Pancreas (tissue), 10 donors: ENCODE data around the gene DOCK7. TPM values are rescaled to one million over a fixed set of nuclear protein-coding genes. Genes with fewer than 3 reads are reported as not detected.

Experiments
- ATAC-seq, 4 donors: fragments of 200-7000 bp; cut with Tn5 transposase; one replicate each; pipeline versions ENCODE4 v1.8.0 to v1.9.1; 2020; ENCODE audit warnings: mild to moderate bottlenecking in 4 of 4, moderate library complexity in 4 of 4
- DNase-seq, 6 donors: peaks; one replicate each; pipeline ENCODE4 v3.0.0-alpha.2; 2020
- FAIRE-seq: peaks from 2 replicates; lab custom pipeline; 2012; peaks lifted over from hg19 to GRCh38; lab: Jason Lieb, UNC
- H3K27ac ChIP-seq, 4 donors: fragments of 200-600 bp; sonication (generic); 1 replicate in 3 of 4; 2 replicates in 1 of 4; pipeline versions ENCODE4 v1.5.0 to v1.8.0; 2020
- H3K27me3 ChIP-seq, 4 donors: fragments of 200-600 bp; one replicate each; pipeline ENCODE4 v1.8.0; 2021
- H3K36me3 ChIP-seq, 3 donors: fragments of 200-600 bp; sonication (generic) in 1 of 3; one replicate each; pipeline versions ENCODE4 v1.5.0 to v1.8.0; 2020 to 2021
- H3K4me1 ChIP-seq, 3 donors: fragments of 200-600 bp; one replicate each; pipeline ENCODE4 v1.8.0; 2021
- H3K4me3 ChIP-seq, 4 donors: fragments of 200-600 bp; sonication (generic) in 2 of 4; one replicate each; pipeline versions ENCODE4 v1.5.0 to v1.8.0; 2020 to 2021
- H3K9me3 ChIP-seq, 4 donors: fragments of 200-600 bp; one replicate each; pipeline ENCODE4 v1.8.0; 2021
- WGBS, 2 donors: extraction: QIAGEN DNeasy Blood & Tissue Kit; methylation state at CpG; one replicate each; pipeline ENCODE4 v1.1.7; 2013; 5-methylcytosine and 5-hydroxymethylcytosine counted together
- intact Hi-C, 3 donors: fragments of 100-400 bp; cut with DNase I; formaldehyde crosslinking; loops; one replicate each; pipeline versions ENCODE4 v1.11.1 to v1.14.2; 2022
- polyA plus RNA-seq, 2 donors: library from polyadenylated mRNA; stranded (reverse); fragments of 200-250 nt; gene quantifications; one replicate each; pipeline ENCODE4 v1.2.3, GENCODE V29; 2013
- total RNA-seq, 6 donors: library from RNA; stranded (reverse); fragmentation: NEBNext Ultra II Directional in 4 of 6; extraction: Animal tissue kit (Norgen Biotek cat#: 25700) in 4 of 6; gene quantifications; one replicate each; pipeline versions ENCODE4 v1.2.1 to v1.2.4, GENCODE V29; 2021 to 2023
- TF ChIP-seq, protein P1 (sequence below), 4 donors: fragments of 200-600 bp; sonication (generic) in 3 of 4; IDR thresholded peaks; one replicate each; pipeline versions ENCODE4 v1.5.0 to v1.8.0; 2021; ENCODE audit warnings: antibody characterized with exemption in 4 of 4
- donor health status: healthy with polysubstance abuse.
- donor health status: DM: no; HTN: no; CAD: no; lungs with moderate emphysema.
- donor health status: DM: no; HTN: no; CAD: no.
- donor health status: control.
- donor health status: control.
- donor health status: Bipolar disorder and iron deficiency.
- donor health status: DM: yes; HTN: yes; CAD: no.
- donor health status: DM: no; HTN: no; CAD: no.
- donor health status: DM: no; HTN: no; CAD: no.
- donor health status: DM: yes; HTN: yes; CAD: no.

The DOCK7 gene
- total and polyA plus RNA-seq, 8 donors: 4.4 to 22.5 (median 12.8) TPM

DNA sequence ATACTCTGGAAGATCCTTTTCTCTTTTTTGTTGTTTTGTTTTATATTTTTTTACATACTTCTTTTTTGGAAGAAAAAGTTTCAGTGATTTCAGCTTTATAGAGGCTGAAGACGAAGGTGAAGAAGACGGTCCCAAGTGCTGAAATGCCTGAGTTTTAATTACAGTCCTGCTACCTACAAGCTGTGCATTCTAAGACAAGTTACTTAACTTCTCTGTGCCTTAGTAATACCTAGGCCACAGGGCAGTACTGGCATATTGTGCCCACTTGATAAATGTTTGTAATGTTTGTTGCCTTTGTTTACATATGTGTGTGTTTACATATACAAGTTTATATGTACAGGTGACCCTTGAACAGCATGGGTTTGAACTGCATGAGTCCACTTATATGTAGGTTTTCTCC is 147.1 kb downstream of the DOCK7 start:
- TF ChIP-seq, protein P1, sequence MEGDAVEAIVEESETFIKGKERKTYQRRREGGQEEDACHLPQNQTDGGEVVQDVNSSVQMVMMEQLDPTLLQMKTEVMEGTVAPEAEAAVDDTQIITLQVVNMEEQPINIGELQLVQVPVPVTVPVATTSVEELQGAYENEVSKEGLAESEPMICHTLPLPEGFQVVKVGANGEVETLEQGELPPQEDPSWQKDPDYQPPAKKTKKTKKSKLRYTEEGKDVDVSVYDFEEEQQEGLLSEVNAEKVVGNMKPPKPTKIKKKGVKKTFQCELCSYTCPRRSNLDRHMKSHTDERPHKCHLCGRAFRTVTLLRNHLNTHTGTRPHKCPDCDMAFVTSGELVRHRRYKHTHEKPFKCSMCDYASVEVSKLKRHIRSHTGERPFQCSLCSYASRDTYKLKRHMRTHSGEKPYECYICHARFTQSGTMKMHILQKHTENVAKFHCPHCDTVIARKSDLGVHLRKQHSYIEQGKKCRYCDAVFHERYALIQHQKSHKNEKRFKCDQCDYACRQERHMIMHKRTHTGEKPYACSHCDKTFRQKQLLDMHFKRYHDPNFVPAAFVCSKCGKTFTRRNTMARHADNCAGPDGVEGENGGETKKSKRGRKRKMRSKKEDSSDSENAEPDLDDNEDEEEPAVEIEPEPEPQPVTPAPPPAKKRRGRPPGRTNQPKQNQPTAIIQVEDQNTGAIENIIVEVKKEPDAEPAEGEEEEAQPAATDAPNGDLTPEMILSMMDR (IDR thresholded peaks at IDR 0.05): no peak
- 48 to 51% methylated on average over 2 of the region's 2 CpGs for WGBS, 2 donors

DNA sequence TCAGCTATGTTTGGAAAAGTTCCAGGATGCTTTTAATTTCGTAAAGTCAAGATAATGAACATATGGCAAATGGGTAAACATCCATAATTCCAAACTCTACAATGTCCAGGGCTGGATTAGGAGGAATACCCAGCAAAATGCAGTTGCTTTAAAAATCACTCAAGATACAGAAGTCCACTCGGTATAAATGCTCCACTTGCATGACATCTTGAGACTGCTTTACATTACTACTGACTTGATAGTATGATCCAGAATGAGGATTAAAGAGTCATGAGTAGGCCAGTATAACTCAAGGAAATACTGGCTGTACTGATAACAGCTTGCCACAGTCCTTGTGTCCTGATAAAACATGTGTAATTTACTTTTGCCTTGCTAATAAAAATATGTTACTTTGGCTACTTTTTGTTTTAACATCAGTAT is 149.1 kb downstream of the DOCK7 start:
- Histone ChIP-seq H3K36me3 (peaks cover 0 to 26% (median 0%) of the 10 kb centered on the region in 3 donors), H3K27me3 (no peaks in the 10 kb centered on the region), H3K9me3 (no peaks in the 10 kb centered on the region), H3K4me3 (no peak overlapping the region), H3K27ac (no peak overlapping the region), H3K4me1 (no peaks in the 10 kb centered on the region)
- TF ChIP-seq, protein P1 (IDR thresholded peaks at IDR 0.05): no peak
- intact Hi-C loops: loop anchor here in 1 of 3 donors (10.0 kb wide), 1 partner anchor 206 kb away; no protein-coding TSS in a partner anchor
- WGBS, 2 donors: 63 to 73% methylated on average over 2 of the region's 2 CpGs
- FAIRE-seq: no peak
- no peak for ATAC-seq
- DNase-seq: no peak

More for the DNA sequence above, 147.1 kb downstream of the DOCK7 start:
- H3K27me3 ChIP-seq: no peaks in the 10 kb centered on the region
- H3K4me3 ChIP-seq: no peak overlapping the region
- intact Hi-C loops: no loop called here
- H3K36me3 ChIP-seq: peaks cover 0 to 19% (median 0%) of the 10 kb centered on the region in 3 donors
- no peak for DNase-seq
- H3K9me3 ChIP-seq: no peaks in the 10 kb centered on the region
- no peak for ATAC-seq
- FAIRE-seq: no peak
- no peak overlapping the region for H3K27ac ChIP-seq
- H3K4me1 ChIP-seq: peaks cover 0 to 7% (median 3%) of the 10 kb centered on the region in 3 donors

DNA sequence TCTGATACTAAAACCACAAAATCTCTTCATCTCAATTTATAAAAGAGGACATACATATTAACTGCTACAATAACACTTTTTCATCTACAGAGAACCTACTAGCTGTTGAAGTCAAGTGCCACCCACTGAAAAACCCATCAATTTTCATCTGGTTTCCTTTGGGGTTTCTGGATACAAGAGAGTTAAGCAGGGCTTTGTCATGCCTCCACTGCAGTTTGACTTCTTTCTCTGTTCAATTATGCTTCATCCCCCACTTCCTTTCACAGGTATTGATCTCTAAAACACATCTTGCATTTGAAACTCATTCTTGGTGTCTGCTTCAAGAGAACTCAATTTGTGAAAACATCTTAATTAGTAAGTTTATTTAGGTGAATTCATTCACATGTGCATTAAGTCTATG is 151.3 kb downstream of the DOCK7 start:
- H3K36me3 ChIP-seq: peaks cover 0 to 27% (median 0%) of the 10 kb centered on the region in 3 donors
- DNase-seq: no peak
- no peaks in the 10 kb centered on the region for H3K9me3 ChIP-seq
- no peak overlapping the region for H3K27ac ChIP-seq
- H3K4me3 ChIP-seq: no peak overlapping the region
- no peaks in the 10 kb centered on the region for H3K27me3 ChIP-seq
- intact Hi-C loops: loop anchor here in 1 of 3 donors (10.0 kb wide), 1 partner anchor 208 kb away; no protein-coding TSS in a partner anchor
- H3K4me1 ChIP-seq: no peaks in the 10 kb centered on the region
- no peak for ATAC-seq
- TF ChIP-seq, protein P1 (IDR thresholded peaks at IDR 0.05): no peak
- no peak for FAIRE-seq

DNA sequence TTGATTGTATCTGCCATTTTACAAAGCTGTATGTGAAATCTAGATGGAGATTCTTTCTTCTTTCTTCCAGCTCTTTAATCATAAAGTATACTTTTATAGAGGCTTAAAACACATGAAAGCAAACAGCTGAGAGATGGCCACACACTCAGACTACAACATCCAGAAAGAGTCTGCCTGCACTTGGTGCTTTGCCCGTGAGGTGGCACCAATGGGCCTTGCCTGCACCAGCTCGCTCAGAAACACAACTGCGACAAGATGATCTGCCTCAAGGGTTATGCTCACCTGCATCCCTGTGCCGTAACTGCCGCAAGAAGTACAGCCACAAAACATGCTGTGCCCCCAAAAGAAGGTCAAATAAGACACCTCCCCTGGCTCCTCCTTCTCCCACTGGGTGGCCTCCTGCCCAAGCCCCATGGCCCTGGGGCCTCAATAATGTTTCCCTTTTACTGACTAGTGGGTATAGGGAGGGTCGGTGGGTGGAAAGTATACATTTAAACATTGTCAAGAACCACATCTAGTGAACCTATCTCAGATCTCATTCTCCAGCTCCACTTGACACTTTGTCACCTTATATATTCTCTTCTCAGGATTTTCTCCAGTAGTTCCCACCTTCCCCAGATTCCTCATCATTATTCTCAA is 157.6 kb downstream of the DOCK7 start:
- 44 to 48% methylated on average over 6 of the region's 6 CpGs for whole genome bisulfite sequencing, 2 donors
- H3K9me3 ChIP-seq: no peaks in the 10 kb centered on the region
- ATAC-seq: peak; percentile 71 to 98 (median 96)

More for the DNA sequence above, 157.6 kb downstream of the DOCK7 start:
- FAIRE-seq (no peak), DNase-seq (peak; percentile 29 to 79 (median 60))
- no peaks in the 10 kb centered on the region for H3K4me1 ChIP-seq
- H3K36me3 ChIP-seq: peaks cover 0 to 8% (median 0%) of the 10 kb centered on the region in 3 donors
- H3K4me3 ChIP-seq: no peak overlapping the region
- intact Hi-C loops: loop anchor here in 1 of 3 donors (10.0 kb wide), 1 partner anchor 214 kb away; no protein-coding TSS in a partner anchor
- TF ChIP-seq, protein P1 (IDR thresholded peaks at IDR 0.05): peak in 3 of 4 donors; percentile 45 to 61 (median 50)
- H3K27ac ChIP-seq: no peak overlapping the region
- no peaks in the 10 kb centered on the region for H3K27me3 ChIP-seq
